Type B pancreatic cell (in vitro differentiated cells): ENCODE data around the gene PAFAH1B2. TPM values are rescaled to one million over a fixed set of nuclear protein-coding genes. Genes with fewer than 3 reads are reported as not detected.

Experiments used
- DNase-seq: peaks from one replicate; pipeline ENCODE4 v3.0.0; 2021; ENCODE audit warnings: mixed read lengths; ENCODE audit not compliant: unreplicated experiment; ENCODE audit errors: extremely low spot score
- H3K27ac Mint-ChIP-seq: 2 replicates; pipeline ENCODE4 v1.8.0; 2021; ENCODE audit warnings: mild to moderate bottlenecking, mixed read lengths
- H3K27me3 Mint-ChIP-seq: 2 replicates; pipeline ENCODE4 v1.8.0; 2021; ENCODE audit warnings: mixed read lengths
- H3K36me3 Mint-ChIP-seq: 2 replicates; pipeline ENCODE4 v1.8.0; 2021; ENCODE audit warnings: mixed read lengths
- H3K4me1 Mint-ChIP-seq: one replicate; pipeline ENCODE4 v1.8.0; 2021; ENCODE audit warnings: mixed read lengths; ENCODE audit not compliant: unreplicated experiment
- H3K4me3 Mint-ChIP-seq: 2 replicates; pipeline ENCODE4 v1.8.0; 2021; ENCODE audit warnings: mild to moderate bottlenecking, mixed read lengths
- H3K9me3 Mint-ChIP-seq: 2 replicates; pipeline ENCODE4 v1.8.0; 2021; ENCODE audit warnings: mixed read lengths
- total RNA-seq: library from RNA; stranded (reverse); gene quantifications from 2 replicates; pipeline ENCODE4 v1.2.1, GENCODE V29; 2021; ENCODE audit warnings: low replicate concordance
- TF ChIP-seq, protein P1 (sequence below): fragments of 200-600 bp; sonication (generic); conservative IDR thresholded peaks from 2 replicates; pipeline ENCODE4 v1.5.0; 2021; ENCODE audit warnings: antibody characterized with exemption, mild to moderate bottlenecking

PAFAH1B2 gene
- total RNA-seq, 1 donor from 2014 or later: 94.5 TPM

GRCh38 chr11:117219001-117219400 is 74.9 kb downstream of the PAFAH1B2 start:
- Mint-ChIP-seq H3K9me3 (no peaks in the 10 kb centered on the region), H3K4me3 (no peak overlapping the region), H3K27ac (no peak overlapping the region), H3K36me3 (peaks cover 12% of the 10 kb centered on the region), H3K27me3 (no peaks in the 10 kb centered on the region), H3K4me1 (peaks cover 12% of the 10 kb centered on the region)
- no peak for DNase-seq
- TF ChIP-seq, protein P1, sequence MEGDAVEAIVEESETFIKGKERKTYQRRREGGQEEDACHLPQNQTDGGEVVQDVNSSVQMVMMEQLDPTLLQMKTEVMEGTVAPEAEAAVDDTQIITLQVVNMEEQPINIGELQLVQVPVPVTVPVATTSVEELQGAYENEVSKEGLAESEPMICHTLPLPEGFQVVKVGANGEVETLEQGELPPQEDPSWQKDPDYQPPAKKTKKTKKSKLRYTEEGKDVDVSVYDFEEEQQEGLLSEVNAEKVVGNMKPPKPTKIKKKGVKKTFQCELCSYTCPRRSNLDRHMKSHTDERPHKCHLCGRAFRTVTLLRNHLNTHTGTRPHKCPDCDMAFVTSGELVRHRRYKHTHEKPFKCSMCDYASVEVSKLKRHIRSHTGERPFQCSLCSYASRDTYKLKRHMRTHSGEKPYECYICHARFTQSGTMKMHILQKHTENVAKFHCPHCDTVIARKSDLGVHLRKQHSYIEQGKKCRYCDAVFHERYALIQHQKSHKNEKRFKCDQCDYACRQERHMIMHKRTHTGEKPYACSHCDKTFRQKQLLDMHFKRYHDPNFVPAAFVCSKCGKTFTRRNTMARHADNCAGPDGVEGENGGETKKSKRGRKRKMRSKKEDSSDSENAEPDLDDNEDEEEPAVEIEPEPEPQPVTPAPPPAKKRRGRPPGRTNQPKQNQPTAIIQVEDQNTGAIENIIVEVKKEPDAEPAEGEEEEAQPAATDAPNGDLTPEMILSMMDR: no peak

DNA sequence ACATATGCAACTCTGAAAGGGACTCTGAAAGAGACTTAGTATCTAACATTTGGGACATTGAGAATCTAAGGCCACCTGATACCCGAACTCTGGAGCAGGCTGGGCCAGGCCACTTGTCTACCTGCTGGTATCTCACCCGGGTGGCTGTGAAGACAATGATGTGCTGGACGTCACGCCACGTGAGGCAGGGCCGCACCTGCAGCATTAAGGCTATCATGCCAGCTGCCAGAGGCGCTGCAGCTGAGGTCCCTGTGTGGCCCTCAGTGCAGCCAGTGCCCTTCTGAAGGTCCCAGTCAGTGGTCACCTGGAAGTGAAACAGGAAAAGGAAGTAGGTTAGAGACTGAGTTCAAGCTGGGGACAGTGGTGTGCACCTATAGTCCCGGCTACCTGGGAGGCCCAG is 75.4 kb downstream of the PAFAH1B2 start:
- Mint-ChIP-seq H3K27ac (no peak overlapping the region), H3K36me3 (peaks cover 8% of the 10 kb centered on the region), H3K9me3 (no peaks in the 10 kb centered on the region), H3K27me3 (no peaks in the 10 kb centered on the region), H3K4me3 (no peak overlapping the region), H3K4me1 (peaks cover 12% of the 10 kb centered on the region)
- TF ChIP-seq, protein P1: no peak
- DNase-seq: no peak

- no peak for DNase-seq
- TF ChIP-seq, protein P1: no peak
- H3K9me3 Mint-ChIP-seq: no peaks in the 10 kb centered on the region
- H3K27me3 Mint-ChIP-seq: no peaks in the 10 kb centered on the region
- no peak overlapping the region for H3K27ac Mint-ChIP-seq
- H3K36me3 Mint-ChIP-seq: peaks cover 8% of the 10 kb centered on the region
- peaks cover 12% of the 10 kb centered on the region for H3K4me1 Mint-ChIP-seq
- H3K4me3 Mint-ChIP-seq: no peak overlapping the region
Observed at GRCh38 chr11:117219995-117220394, 75.9 kb downstream of the PAFAH1B2 start.

DNA sequence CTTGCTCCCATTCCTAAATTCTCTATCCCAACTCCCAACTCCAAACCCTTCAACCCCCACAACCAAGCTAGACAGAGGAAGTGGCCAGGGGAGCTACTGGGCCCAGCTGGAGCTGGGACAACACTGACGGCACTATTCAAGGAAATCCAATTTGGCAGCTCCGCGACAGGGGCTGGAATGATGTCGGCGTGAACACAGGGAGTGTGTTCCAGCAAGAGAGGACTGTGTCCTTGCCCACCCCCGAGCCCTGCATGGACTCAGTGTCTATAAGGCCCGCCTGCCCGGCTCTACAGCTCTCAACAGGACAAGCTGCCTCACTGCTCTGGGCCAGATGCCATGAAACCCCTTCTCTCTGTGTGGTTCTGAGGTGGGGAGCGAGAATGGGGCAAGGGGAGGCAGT is 76.5 kb downstream of the PAFAH1B2 start:
- Mint-ChIP-seq H3K9me3 (no peaks in the 10 kb centered on the region), H3K27me3 (no peaks in the 10 kb centered on the region), H3K4me1 (peaks cover 12% of the 10 kb centered on the region), H3K27ac (no peak overlapping the region), H3K36me3 (peaks cover 8% of the 10 kb centered on the region), H3K4me3 (no peak overlapping the region)
- DNase-seq: no peak
- TF ChIP-seq, protein P1: no peak

- Mint-ChIP-seq H3K27ac (no peak overlapping the region), H3K4me1 (peaks cover 12% of the 10 kb centered on the region), H3K4me3 (no peak overlapping the region), H3K27me3 (no peaks in the 10 kb centered on the region), H3K9me3 (no peaks in the 10 kb centered on the region), H3K36me3 (peaks cover 8% of the 10 kb centered on the region)
- no peak for DNase-seq
- TF ChIP-seq, protein P1: no peak
Observed at GRCh38 chr11:117220999-117221774, 77.1 kb downstream of the PAFAH1B2 start.
